ENCODE measurements around the gene OVCH1. TPM values are rescaled to one million over a fixed set of nuclear protein-coding genes. Genes with fewer than 3 reads are reported as not detected.
A peak's percentile ranks its signal among the peaks of the same experiment; 100 is the strongest.
"Not testable (repeated sequence)": the region's sequence is repeated elsewhere in the genome, so short reads cannot be mapped to it uniquely, and the experiment has no call there.

Gene OVCH1
- total RNA-seq, 1 donor from 2014 or later = not detected

DNA sequence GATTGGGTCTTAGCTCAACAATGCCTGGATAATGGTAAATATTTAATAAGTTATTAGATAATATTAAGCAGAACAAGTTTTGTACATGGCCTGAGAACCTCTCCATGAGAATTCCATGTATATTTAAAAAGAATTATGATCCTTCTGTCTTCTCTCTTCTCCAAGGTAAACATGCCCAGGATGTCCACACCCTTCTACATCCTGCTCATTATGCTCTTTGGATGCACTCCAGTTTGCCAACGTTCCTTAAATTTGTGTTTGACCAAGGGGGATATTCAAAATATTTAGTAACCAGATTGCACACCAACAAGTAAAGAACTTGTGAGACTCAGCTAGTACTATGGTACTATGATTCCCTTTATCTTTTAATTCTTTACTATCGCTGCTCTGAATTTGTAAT lies 71.8 kb downstream of the OVCH1 start:
- DNase-seq (ENCODE audit: extremely low read depth, low read depth, low spot score) = no peak

- no peak for DNase-seq (ENCODE audit: extremely low read depth, low read depth, low spot score)
These were observed 80.7 kb downstream of the OVCH1 start for GRCh38 chr12:29416748-29417147.

DNA sequence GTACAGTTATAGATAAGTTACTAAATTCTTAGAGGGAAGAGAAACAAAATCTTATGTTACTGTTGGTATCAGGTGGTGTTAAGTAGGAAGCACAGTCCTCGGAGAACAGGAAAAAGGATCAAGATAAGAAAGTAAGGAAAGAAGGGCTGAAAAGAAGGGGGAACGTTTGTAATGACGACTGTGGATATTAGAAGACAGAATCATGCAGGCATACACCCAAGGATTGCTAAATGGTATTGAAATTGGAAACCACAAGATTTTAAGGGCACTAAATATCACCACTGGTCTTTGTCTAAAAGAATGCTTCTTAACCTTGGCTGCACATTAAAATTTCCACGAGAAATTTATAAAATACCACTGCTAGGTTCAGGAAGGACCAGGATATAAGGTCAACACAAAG lies 82.4 kb downstream of the OVCH1 start:
- no peak for DNase-seq (ENCODE audit: extremely low read depth, low read depth, low spot score)

GRCh38 chr12:29414368-29414767 lies 83.1 kb downstream of the OVCH1 start:
- no peak for DNase-seq (ENCODE audit: extremely low read depth, low read depth, low spot score)

GRCh38 chr12:29405561-29405960 lies 91.9 kb downstream of the OVCH1 start:
- DNase-seq (ENCODE audit: extremely low read depth, low read depth, low spot score) = no peak

- no peak for DNase-seq (ENCODE audit: extremely low read depth, low read depth, low spot score)
These were observed 93.5 kb downstream of the OVCH1 start for GRCh38 chr12:29403991-29404390.

GRCh38 chr12:29402437-29402836 lies 95.0 kb downstream of the OVCH1 start:
- DNase-seq (ENCODE audit: extremely low read depth, low read depth, low spot score) = no peak

GRCh38 chr12:29398495-29398894 lies 99.0 kb downstream of the OVCH1 start:
- DNase-seq (ENCODE audit: extremely low read depth, low read depth, low spot score) = no peak

DNA sequence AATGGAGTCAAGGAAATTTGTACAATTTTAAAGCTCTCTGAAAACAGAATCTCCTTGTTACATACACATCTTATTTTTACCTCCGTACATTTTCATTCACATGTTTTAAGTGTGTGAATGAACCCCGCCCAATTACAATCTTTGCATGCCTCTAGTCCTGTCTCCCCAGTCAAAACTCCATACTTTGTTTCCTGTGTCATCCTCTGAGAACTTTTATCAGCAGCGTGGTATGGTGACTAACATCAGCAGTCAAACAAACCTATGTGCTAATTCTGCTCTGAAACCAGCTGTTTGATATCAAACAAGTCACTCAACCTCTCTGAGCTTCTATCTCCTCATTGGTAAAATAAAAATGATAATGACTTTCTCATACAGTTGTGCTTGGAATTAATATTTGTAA lies 100.7 kb downstream of the OVCH1 start:
- DNase-seq (ENCODE audit: extremely low read depth, low read depth, low spot score) = no peak

GRCh38 chr12:29395356-29395755 lies 102.1 kb downstream of the OVCH1 start:
- no peak for DNase-seq (ENCODE audit: extremely low read depth, low read depth, low spot score)

DNA sequence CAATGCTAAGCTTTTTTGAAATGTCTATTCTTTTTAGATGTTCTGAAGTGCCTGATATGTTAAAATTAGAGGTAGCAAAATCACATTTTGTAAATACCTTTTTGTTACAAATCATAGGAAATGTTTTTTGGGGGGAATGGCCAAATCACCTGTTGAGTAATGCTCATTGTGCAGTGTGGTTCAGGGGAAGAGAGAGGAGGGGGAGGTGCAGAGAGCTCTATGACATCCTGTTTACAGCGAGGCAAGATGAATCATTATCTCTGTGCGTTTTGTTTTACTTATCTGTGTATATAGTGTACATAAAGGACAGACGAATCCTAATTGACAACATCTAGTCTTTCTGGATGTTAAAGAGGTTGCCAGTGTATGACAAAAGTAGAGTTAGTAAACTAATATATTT lies 107.1 kb downstream of the OVCH1 start:
- DNase-seq (ENCODE audit: extremely low read depth, low read depth, low spot score) = not testable (repeated sequence)

GRCh38 chr12:29389295-29389919 lies 108.1 kb downstream of the OVCH1 start:
- no peak for DNase-seq (ENCODE audit: extremely low read depth, low read depth, low spot score)

GRCh38 chr12:29386084-29386680 lies 111.3 kb downstream of the OVCH1 start:
- DNase-seq (ENCODE audit: extremely low read depth, low read depth, low spot score) = not testable (repeated sequence)

GRCh38 chr12:29385194-29385593 lies 112.3 kb downstream of the OVCH1 start:
- not testable (repeated sequence) for DNase-seq (ENCODE audit: extremely low read depth, low read depth, low spot score)

DNA sequence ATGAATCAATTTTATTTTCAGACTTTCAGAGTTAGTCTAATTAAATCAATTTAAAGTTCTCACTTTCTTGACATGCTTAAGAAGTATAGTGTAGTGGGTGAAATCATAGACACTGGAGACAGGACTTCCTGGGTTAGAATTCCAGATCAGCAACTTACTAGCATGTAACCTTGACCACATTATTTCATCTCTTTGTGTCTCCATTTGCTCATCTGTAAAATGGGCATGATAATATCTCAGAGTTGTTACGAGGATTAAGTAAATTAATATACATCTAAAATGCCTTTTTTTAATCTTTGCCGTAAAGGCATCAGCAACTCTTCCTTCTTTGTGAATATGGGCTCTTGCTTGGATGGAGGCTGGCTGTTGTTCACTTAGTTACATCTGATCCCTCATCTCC lies 115.2 kb downstream of the OVCH1 start:
- DNase-seq (ENCODE audit: extremely low read depth, low read depth, low spot score) = no peak

- DNase-seq (ENCODE audit: extremely low read depth, low read depth, low spot score) = peak; percentile 99
These were observed 116.7 kb downstream of the OVCH1 start, which contains the start of gene ERGIC2 for GRCh38 chr12:29380536-29381523. TSS of gene ERGIC2 (minus strand) at chr12:29381172. CDS start at chr12:29371633, 9,539 bp downstream.

Other genes starting within 250 kb of the OVCH1 start
- gene ERGIC2, start 116.5 kb downstream of the OVCH1 start, total RNA-seq = 23.3 and 51.6 TPM in 2 replicates

Data from glomerular endothelial cell (primary cell).